GM12875 (cell line): ENCODE data around the gene KY.

Experiments used
- H3K4me3 ChIP-seq: one replicate; pipeline ENCODE4 v1.5.1; 2011; ENCODE audit warnings: low read depth, low read length, control low read depth
- CTCF ChIP-seq: IDR thresholded peaks from 2 replicates; pipeline ENCODE4 v1.5.1; 2011; ENCODE audit warnings: low read depth, mild to moderate bottlenecking, control low read depth, inconsistent platforms, low read length, moderate library complexity, borderline replicate concordance; ENCODE audit not compliant: insufficient read depth

KY gene

GRCh38 chr3:134563601-134564000 lies 87.2 kb downstream of the KY start:
- H3K4me3 ChIP-seq: no peak overlapping the region
- TF ChIP-seq CTCF: no peak

- no peak for TF ChIP-seq CTCF
- H3K4me3 ChIP-seq: no peak overlapping the region
Observed at GRCh38 chr3:134562055-134562454, 88.8 kb downstream of the KY start.

GRCh38 chr3:134559591-134559990 lies 91.2 kb downstream of the KY start:
- no peak overlapping the region for H3K4me3 ChIP-seq
- TF ChIP-seq CTCF: no peak
